Measurements from ENCODE around the gene SYT10.
"Not testable (repeated sequence)": the region's sequence is repeated elsewhere in the genome, so short reads cannot be mapped to it uniquely, and the experiment has no call there.

SYT10 gene

GRCh38 chr12:33439587-33440011 lies at the start of gene SYT10:
TSS of gene SYT10 (minus strand) at chr12:33439819. CDS start at chr12:33439522, 297 bp downstream.
- peak; percentile 87 for DNase-seq

- DNase-seq, result no peak
These were observed 48.4 kb upstream of the SYT10 start for GRCh38 chr12:33488036-33488435.

- DNase-seq, result no peak
These were observed 46.4 kb upstream of the SYT10 start for GRCh38 chr12:33486058-33486457.

DNA sequence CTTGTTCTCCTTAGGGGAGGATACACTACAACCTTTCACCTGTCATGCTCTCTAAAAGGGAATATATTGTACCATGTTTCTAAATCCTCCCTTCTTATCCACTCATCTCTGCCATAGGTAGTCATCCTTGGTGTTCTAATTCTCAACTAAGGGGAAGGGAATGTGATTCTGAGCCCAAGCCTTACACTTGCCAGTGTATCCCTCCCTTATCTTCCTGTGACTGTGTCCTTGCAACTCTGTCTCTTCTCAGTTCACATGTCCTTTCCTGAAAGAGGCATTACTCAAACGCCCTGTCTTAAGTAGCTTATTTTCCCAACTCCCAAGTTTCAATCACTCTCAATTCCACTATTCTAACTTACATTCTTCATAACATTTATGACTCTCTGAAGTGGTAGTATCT lies 44.5 kb upstream of the SYT10 start:
- DNase-seq, result no peak

DNA sequence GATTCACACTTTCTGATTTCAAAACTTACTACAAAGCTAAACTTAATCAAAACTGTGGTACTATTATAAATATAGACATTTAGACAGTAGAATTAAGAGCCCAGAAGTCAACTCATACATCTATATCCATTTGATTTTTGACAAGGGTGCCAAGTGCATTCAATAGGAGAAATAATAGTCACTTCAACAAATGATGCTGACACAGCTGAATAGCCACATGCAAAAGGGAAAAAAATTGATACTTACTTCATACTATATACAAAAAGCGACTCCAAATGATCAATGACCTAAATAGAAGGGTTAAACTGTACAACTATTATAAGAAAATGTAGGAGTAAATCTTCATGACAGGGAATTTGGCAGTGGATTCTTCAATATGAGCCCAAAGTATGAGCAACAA lies 40.7 kb upstream of the SYT10 start:
- no peak for DNase-seq

GRCh38 chr12:33476058-33476457 lies 36.4 kb upstream of the SYT10 start:
- no peak for DNase-seq

DNA sequence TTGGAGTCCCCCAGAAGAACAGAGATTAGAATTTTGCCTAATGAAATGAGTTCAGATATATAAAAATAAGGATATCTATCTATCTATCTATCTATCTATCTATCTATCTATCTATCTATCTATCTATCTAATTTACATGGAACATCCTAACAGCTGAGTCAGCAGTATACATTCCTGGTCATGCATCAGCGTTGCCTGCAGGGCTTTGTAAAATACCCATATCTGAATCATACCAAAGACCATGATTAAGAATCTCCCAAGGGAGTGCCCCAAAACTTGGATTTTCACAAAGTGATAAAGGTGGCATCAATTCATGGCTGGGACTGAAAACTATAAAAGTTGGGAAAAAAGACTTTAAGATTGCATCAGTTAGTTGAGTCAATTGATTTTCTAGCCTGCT lies 32.7 kb upstream of the SYT10 start:
- no peak for DNase-seq

DNA sequence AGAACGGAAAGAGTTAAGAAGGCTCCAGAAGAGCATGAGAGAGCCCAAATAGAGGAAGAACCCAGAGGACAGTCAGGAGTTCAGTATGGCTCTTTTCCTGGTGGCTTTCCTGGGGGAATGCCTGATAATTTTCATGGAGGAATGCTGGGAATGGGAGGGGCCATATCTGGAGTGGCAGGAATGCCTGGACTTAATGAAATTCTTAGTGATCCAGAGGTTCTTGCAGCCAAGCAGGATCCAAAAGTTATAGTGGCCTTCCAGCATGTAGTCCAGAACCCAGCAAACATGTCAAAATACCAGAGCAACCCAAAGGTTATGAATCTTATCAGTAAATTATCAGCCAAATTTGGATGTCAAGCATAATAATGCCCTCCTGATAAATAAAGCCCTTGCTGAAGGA lies 15.5 kb upstream of the SYT10 start:
- no peak for DNase-seq

DNA sequence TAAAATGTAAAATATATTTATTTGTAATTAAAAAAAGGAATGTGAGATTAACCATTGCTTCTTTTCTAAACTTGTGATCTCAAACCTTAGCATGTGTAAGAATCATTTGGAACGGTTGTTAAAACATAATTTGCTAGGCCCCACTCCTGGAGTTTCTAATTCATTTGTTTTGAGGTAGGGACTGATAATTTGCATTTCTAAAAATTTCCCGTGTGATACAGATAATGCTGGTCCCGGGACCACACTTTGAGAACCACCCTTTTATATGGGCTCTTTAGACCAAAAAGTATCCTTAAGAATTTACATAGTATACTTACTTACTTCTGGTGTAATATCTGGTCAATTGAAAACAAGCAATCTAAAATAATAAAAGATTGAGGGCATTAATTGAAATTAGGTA lies 10.9 kb upstream of the SYT10 start:
- DNase-seq, result no peak

DNA sequence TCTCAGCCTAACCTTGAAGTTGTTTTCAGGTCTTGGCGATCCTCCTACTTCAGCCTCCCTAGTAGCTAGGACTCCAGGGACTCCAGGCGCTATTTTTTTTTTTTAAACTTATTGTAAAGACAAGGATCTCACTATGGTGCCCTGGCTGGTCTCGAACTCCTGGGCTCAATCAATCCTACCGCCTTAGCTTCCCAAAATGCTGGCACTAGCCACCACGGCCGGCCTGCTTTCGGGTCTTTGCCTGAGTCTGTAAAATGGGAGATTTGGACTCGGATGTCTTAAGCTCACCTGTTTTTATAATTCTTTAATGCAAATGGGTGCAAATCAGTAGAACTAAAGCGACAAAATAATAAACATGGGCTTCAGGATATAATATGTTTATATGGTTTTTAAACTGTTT lies 858 bp upstream of the SYT10 start:
- no peak for DNase-seq

DNA sequence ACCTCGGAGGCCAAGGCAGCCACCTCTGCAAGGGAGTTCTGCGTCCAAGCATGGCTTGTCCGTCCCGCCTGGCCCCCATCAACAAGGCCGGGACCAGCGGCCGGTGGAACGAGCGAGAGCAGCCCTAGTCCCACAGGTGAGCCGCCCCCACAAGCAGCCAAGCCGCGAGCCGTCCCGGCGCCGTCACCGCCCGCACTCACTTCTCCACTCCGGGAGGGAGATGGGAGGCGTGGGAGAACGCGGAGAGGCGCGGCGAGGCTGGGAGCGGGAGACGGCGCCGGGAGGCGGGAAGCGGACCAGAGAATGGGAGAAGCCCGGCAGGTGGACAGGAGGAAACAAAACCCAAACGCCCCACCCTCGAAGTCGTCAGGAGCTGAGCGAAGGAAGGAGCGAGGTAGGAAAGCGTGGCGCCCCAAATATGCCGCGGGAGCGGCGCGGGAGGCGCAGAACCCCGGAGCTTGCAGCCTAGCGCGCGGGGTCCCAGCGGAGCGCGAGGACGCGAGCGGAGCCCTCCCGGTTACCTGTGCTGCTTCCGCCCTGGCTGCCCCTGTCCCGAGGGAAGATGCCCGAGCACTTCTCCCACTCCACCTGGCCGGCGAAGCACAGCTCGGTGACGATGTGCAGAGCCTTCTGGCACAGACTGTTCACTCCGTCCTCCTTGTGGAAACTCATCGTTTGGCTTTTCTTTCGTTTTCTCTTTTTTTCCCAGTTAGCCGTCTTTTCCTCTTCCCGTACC lies 600 bp downstream of the SYT10 start:
- DNase-seq, result peak; percentile 80

DNA sequence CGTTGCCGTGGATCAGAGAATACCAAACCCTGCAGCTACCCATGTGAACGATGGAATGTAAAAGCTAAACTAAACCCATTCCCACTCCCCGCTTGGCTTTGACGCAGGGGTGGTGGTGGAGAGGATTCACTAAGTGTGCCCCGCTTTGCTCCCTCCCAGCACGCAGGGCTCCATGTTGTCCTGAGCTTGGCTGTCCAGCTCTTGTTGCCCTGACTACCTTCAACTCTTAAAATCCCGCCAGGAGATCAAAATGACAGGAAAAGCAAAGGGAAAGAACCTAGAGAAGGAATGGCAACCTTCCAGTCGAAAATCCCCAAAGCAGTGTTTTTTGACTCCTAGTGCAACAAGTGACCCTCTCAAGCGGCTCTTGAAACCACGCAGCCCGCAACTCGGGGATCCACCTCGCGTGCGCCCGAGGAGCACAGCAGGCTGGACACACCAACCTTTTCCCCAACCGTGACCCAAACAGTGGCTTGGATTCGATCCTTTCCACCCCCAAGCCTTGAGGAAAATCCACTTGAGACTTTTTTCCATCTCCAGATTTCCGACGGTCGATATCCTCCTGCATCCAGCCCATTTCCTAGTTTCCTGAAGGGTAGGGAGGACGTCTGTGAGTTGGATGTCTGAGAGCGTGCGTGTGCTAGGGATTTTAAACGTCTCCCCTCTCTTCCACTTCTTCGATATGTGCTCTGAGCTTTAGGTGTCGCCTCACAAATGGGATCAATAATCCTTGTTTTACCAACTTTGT lies 1.4 kb downstream of the SYT10 start:
- peak; percentile 58 for DNase-seq

GRCh38 chr12:33437598-33437997 lies 2.0 kb downstream of the SYT10 start:
- no peak for DNase-seq

- no peak for DNase-seq
These were observed 6.6 kb downstream of the SYT10 start for GRCh38 chr12:33432992-33433391.

DNA sequence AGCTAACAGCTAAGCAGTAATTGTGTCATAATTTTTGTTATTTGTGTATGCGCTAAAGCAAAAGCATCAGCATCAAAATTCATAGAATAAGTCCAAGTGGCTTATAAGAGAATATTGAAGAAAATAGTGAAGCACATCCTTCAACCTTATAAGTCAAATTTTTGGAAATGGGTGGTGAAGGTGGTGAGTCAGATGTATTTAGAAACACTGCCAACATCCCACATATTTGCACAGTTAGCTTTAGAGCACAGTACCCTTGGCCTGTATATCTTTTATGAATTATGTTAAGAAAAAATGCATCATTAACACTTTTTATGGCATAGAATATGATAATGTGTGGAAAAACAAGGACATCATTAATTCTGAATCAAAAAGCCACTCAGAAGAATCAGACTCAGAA lies 8.0 kb downstream of the SYT10 start:
- no peak for DNase-seq

- DNase-seq, result no peak
These were observed 10.2 kb downstream of the SYT10 start for GRCh38 chr12:33429468-33429867.

DNA sequence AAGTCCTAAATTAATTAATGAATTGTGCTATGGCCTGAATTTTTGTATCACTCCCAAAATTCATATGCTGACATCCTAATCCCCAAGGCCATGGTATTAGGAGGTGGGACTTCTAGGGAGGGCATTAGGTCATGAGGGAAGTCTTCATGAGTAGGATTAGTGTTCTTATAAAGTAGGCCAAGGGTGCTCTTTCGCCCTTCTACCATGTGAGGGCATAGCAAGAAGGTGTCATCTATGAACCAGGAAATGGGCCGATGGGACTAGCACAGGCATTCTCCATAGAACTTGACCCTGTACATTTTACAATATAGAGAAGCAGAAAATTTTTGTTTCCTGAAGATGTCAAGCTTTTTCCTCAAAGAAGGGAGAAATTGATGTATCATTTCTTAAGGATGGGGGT lies 12.5 kb downstream of the SYT10 start:
- no peak for DNase-seq

GRCh38 chr12:33423706-33424105 lies 15.9 kb downstream of the SYT10 start:
- DNase-seq, result no peak

DNA sequence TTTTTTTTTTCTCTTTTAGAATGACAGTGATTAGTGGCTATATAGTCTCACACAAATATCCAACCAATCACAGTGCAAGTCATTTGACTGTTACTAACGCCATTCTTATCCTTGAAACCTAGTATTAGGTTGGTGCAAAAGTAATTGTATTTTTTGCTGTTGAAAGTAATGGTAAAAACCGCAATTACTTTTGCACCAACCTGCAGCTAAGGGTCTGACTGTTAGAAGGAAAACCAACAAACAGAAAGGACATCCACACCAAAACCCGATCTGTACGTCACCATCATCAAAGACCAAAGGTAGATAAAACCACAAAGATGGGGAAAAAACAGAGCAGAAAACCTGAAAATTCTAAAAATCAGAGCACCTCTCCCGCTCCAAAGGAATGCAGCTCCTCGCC lies 27.2 kb downstream of the SYT10 start:
- DNase-seq, result not testable (repeated sequence)

DNA sequence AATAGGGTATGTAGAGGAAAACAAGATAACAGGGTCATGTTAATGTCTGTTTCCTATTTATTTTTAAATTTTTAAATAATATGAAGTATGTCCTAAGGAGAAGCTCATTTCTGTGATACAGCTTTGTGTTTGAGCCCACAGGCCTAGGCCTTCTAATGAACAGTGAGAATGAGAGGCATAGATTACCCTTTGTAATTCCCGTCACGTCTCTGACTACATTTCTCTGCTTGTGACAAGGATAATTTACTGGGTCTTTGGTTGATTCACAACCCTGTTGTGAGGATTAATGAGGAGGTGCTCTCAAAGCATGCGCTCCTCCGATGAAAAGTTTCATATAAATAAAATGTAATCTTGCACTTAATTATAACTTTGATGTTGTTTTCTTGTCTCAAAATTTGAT lies 56.1 kb downstream of the SYT10 start:
- DNase-seq, result peak; percentile 7

DNA sequence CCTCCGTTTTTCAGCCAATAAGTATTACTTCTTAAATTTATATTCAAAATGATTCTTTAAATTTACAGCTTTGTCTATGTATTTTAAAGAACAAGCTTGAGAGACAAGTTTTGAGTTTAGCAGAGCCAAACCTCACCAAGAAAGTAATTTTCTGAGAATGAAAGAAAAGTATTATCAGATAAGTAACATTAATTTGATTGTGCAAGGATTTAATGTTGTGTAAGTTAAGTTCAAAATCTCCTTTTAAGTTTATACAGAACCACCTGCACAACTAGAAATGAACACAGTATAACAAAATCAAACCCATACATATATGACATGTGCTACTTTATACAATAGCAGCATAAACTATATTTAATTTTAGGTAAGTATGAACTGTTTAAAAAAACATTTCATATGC lies 63.5 kb downstream of the SYT10 start:
- no peak for DNase-seq

GRCh38 chr12:33370318-33370717 lies 69.3 kb downstream of the SYT10 start:
- no peak for DNase-seq

GRCh38 chr12:33357181-33357580 lies 82.4 kb downstream of the SYT10 start:
- DNase-seq, result no peak

- no peak for DNase-seq
These were observed 89.8 kb downstream of the SYT10 start for GRCh38 chr12:33349791-33350190.

All from retina (tissue), 1 donor.